CD4-positive, alpha-beta T cell treated with Interleukin-6 for 4 hours (primary cell): ENCODE measurements around the gene AEBP1.

ENCODE experiments used
- DNase-seq: peaks from one replicate; pipeline ENCODE4 v3.0.0-alpha.2; 2020; ENCODE audit warnings: mixed read lengths

Gene AEBP1

DNA sequence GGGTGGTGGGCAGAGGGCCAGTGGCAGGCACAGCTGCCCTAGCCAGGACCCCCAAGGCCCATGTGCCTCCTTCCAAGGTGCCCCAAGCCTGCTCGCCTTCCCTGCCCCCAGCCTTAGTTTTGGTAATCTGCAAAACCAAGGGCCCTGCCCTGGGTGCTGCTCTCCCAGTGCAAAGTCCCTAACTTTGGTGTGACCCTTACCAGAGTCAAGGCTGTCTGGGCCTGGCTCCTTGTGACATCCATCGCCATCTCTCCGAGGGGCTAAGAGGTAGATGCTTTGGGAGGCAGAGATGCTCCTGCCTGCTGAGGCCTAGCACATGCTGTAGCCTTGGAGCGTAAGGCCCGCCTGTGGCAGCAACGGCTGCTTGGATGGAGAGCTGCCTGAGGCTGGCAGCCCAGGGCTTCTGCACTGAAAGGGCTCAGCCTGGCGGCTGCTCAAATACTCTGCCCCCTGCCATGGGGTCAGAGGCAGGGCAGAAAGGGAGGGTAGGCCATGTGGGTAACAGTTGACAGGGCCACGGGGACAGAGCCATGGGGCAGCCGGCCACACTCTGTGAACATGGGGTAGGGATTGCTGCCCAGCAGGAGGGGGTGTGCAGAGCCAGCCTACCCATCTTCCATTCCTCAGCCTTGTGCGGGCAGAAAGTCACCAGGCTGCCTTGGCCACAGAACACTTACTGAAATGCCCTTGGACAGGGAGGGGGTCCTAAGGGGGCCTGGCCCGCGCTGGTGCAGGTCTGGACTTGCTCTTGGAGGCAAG, 54.9 kb downstream of the AEBP1 start:
- DNase-seq = no peak

DNA sequence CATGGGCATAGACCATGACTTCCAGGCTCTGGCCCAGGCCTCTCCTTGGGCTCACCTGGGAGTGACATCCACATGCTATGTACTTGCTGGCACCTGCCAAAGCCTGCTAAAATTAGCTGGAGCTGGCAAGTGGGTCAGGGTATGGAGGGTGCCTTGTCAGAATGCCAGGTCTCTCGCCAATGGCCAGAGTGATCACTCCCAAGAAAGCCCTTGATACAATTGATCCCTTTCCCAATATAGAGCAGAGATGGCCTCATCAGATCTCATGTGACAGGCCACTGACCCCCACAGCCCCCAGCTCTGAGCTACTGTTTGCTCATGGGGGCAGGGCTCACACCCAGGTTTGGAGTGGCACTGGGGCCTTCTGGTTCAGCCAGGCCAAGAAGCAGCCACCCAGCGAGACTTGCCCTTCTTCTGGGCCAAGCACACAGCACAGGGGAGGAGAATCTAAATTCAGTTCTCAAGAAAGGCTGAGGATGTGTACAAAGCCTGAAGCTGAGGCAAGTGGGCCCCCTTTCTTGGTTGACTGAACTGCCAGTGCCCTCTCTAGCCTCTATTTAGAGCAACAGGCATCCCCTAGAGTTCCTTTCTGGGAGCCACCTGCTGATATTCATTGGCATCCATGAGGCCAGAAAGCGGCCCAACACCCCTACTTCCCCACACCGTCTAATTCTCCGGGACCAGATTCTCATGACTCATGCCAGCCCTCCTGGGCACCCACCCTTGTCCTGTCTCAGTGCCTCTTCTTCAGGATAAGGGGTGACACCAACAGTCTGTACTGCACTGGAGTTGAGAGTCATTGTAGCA, 55.9 kb downstream of the AEBP1 start:
- DNase-seq = no peak

DNA sequence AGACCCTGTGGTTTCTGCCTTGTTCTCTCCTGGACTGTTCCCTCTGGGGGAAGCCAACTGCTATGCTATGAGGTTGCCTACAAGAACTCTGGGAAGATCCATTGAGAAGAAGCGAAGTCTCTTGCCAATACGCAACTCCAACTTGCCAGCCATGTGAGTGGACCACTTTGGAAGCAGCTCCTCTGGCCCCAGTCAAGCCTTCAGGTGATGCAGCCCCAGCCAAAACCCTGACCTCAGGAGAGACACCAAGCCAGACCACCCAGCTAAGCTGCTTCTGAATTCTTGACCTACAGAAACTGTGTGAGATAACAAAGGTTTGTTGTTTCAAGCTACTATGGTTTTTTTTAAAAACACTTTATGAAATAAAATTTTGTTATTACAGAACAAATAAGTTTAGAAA, 57.2 kb downstream of the AEBP1 start:
- DNase-seq = no peak

DNA sequence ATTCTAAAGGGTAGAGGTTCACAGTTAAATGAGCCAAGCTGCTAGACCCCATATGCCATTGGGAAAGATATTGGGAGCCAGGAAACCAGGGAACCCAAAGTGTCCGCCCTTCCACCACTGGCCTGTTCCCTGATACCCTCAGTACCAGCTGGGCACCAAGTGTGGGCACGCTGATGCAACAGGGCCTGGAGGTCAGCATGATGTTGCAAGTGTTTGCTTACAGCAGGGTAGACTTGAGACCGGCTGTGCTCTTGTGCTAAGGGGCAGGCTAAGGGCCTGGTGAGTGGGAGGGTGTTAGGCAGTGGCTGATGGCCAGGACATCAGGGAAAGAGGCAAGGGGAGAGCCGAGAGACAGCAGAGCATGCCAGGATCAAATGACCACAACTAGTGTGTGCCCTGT, 58.0 kb downstream of the AEBP1 start:
- no peak for DNase-seq

DNA sequence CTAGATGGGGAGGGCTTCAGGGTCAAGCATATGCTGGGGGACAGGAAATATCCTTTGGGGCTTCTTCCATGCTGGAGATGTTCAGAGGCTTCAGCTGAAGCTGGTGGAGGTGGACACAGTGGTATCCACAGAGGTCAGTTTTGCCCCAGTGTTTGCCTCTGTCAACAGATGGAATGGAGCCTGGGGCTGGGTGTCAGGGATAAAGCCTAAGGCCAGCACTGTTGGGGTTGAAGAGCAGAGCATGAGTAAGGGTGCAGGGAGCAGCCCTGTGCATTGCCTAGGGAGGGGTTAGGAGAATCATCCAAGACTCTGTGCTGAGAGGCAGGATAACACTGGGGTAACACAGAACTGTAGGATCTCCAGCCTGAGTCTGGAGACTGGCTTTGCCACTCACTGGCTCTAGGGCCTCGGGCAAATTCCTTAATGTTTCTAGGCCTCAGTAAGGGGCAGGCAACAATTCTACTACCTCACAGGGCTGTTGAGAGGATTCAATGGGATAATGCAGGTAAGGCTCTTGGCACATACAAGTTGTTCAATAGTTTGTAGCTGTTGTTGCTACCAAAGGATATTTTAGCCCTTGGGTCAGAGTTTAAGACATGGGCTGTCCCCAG, 58.7 kb downstream of the AEBP1 start:
- DNase-seq = no peak

DNA sequence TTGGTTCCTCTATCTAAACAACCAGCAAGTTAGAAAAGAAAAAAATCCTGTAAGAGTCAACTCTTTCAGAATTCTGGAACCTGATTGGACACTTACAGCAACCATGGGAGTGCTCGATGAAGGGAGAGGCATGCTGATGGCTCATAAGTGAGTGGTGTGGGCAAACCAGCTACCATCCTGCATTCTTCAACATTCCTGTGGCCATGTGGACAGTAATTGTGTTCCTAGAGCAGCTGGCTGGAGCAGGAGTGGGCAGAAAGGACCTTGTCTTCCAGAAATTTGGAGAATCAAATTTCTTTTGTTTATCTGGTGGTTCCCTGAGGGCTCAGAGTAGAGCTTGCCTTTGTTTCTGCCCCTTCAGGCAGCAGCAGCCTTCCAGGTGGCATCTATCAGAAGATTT, 59.4 kb downstream of the AEBP1 start:
- DNase-seq = no peak
